ENCODE results near the gene PAPPA2.

DNA sequence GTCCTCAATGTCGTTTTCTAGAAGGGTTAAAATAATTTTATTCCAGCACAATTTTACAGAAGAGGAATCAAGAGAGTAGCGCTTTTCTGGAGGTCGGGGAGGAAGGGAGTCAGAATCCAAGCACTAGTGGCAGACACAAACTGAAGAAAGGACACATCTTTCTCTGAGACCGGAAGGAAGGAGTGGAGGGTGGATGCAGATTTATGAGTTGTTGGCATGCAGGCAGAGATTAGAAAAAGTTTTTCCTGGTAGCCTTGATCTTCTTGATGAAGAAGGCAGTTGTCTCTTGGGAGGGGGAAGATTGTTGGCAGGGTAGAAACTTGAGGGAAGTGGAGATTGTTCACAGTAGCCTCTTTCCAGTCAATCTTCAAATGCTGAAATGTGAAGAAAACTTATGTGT lies 149.8 kb downstream of the PAPPA2 start:
- TF ChIP-seq, protein P1, sequence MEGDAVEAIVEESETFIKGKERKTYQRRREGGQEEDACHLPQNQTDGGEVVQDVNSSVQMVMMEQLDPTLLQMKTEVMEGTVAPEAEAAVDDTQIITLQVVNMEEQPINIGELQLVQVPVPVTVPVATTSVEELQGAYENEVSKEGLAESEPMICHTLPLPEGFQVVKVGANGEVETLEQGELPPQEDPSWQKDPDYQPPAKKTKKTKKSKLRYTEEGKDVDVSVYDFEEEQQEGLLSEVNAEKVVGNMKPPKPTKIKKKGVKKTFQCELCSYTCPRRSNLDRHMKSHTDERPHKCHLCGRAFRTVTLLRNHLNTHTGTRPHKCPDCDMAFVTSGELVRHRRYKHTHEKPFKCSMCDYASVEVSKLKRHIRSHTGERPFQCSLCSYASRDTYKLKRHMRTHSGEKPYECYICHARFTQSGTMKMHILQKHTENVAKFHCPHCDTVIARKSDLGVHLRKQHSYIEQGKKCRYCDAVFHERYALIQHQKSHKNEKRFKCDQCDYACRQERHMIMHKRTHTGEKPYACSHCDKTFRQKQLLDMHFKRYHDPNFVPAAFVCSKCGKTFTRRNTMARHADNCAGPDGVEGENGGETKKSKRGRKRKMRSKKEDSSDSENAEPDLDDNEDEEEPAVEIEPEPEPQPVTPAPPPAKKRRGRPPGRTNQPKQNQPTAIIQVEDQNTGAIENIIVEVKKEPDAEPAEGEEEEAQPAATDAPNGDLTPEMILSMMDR (conservative IDR thresholded peaks at IDR 0.05; ENCODE audit: low read depth, low read length), result no peak
- TF ChIP-seq EZH2 (IDR thresholded peaks at IDR 0.05; ENCODE audit: low read length, unreplicated experiment), result no peak
